ENCODE measurements around the gene COL9A3. TPM values are rescaled to one million over a fixed set of nuclear protein-coding genes. Genes with fewer than 3 reads are reported as not detected.

Gene COL9A3
- total RNA-seq, 1 experiment from 2014 or later: 46.6 TPM

- Histone ChIP-seq H3K4me1 (ENCODE audit: control insufficient read depth, insufficient read depth, low read length) (peaks cover 26% of the 10 kb centered on the region), H3K4me3 (ENCODE audit: low read depth in 2 of 2, low read length in 2 of 2) (no peak overlapping the region), H3K9me3 (ENCODE audit: control insufficient read depth, insufficient read depth, low read depth, low read length) (no peaks in the 10 kb centered on the region), H3K27ac (ENCODE audit: low read length) (no peak overlapping the region), H3K27me3 (ENCODE audit: control insufficient read depth, insufficient read depth, low read length) (no peaks in the 10 kb centered on the region), H3K36me3 (ENCODE audit: control insufficient read depth, insufficient read depth, low read length) (no peaks in the 10 kb centered on the region)
- no peak for DNase-seq (ENCODE audit: low read depth, low spot score)
- ChIA-PET POLR2A (no interaction called here), CTCF (no interaction called here)
- ATAC-seq: no peak
- in situ Hi-C loops (cut with HindIII; ENCODE audit: low pct_unique_long_range_greater_than_20kb, low sequenced_read_pairs) (no loop called here), intact Hi-C loops (cut with micrococcal nuclease; ENCODE audit: unreplicated experiment) (no loop called here)
- TF ChIP-seq SIN3A (IDR thresholded peaks at IDR 0.05; ENCODE audit: borderline replicate concordance, insufficient read depth, low read depth, low read length) (no peak), TCF7L2 (IDR thresholded peaks at IDR 0.05; ENCODE audit: low read depth, low read length) (no peak), POLR2AphosphoS5 (IDR thresholded peaks at IDR 0.05; ENCODE audit: low read depth, low read length) (no peak), REST (IDR thresholded peaks at IDR 0.05; ENCODE audit: insufficient read depth in 1 of 2, low read depth in 2 of 2, low read length in 1 of 2) (no peak)
- TF ChIP-seq, protein P1, sequence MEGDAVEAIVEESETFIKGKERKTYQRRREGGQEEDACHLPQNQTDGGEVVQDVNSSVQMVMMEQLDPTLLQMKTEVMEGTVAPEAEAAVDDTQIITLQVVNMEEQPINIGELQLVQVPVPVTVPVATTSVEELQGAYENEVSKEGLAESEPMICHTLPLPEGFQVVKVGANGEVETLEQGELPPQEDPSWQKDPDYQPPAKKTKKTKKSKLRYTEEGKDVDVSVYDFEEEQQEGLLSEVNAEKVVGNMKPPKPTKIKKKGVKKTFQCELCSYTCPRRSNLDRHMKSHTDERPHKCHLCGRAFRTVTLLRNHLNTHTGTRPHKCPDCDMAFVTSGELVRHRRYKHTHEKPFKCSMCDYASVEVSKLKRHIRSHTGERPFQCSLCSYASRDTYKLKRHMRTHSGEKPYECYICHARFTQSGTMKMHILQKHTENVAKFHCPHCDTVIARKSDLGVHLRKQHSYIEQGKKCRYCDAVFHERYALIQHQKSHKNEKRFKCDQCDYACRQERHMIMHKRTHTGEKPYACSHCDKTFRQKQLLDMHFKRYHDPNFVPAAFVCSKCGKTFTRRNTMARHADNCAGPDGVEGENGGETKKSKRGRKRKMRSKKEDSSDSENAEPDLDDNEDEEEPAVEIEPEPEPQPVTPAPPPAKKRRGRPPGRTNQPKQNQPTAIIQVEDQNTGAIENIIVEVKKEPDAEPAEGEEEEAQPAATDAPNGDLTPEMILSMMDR (IDR thresholded peaks at IDR 0.05): no peak
- BruUV-seq (replicated peaks): no TSS peak
These were observed 9.3 kb downstream of the COL9A3 start for GRCh38 chr20:62825986-62826645.

GRCh38 chr20:62826646-62827310 lies 9.9 kb downstream of the COL9A3 start:
- no peak overlapping the region for H3K27ac ChIP-seq (ENCODE audit: low read length)
- ChIA-PET CTCF (no interaction called here), POLR2A (no interaction called here)
- in situ Hi-C loops (cut with HindIII; ENCODE audit: low pct_unique_long_range_greater_than_20kb, low sequenced_read_pairs) (no loop called here), intact Hi-C loops (cut with micrococcal nuclease; ENCODE audit: unreplicated experiment) (no loop called here)
- BruUV-seq (replicated peaks): no TSS peak
- ATAC-seq: no peak
- no peak for DNase-seq (ENCODE audit: low read depth, low spot score)
- no peak for TF ChIP-seq TCF7L2 (IDR thresholded peaks at IDR 0.05; ENCODE audit: low read depth, low read length)
- H3K4me1 ChIP-seq (ENCODE audit: control insufficient read depth, insufficient read depth, low read length): peaks cover 26% of the 10 kb centered on the region
- H3K9me3 ChIP-seq (ENCODE audit: control insufficient read depth, insufficient read depth, low read depth, low read length): no peaks in the 10 kb centered on the region
- no peak overlapping the region for H3K4me3 ChIP-seq (ENCODE audit: low read depth in 2 of 2, low read length in 2 of 2)
- H3K36me3 ChIP-seq (ENCODE audit: control insufficient read depth, insufficient read depth, low read length): no peaks in the 10 kb centered on the region
- H3K27me3 ChIP-seq (ENCODE audit: control insufficient read depth, insufficient read depth, low read length): no peaks in the 10 kb centered on the region
